Esophagus squamous epithelium (tissue), 4 donors: ENCODE results near the gene CREB5.

Experiments used
- POLR2A ChIP-seq, 4 donors: fragments of 450-650 bp; IDR thresholded peaks; one replicate each; pipeline ENCODE4 v1.6.1; 2017; ENCODE audit warnings: antibody characterized with exemption in 4 of 4, mild to moderate bottlenecking in 4 of 4, moderate library complexity in 3 of 4
- TF ChIP-seq, protein P1 (sequence below), 6 experiments: fragments of 450-650 bp in 4 of 6; fragments of 200-600 bp in 2 of 6; sonication (generic) in 2 of 6; IDR thresholded peaks; one replicate each; pipeline ENCODE4 v1.5.1; 2016 to 2019; ENCODE audit warnings: antibody characterized with exemption in 6 of 6, mild to moderate bottlenecking in 4 of 6, moderate library complexity in 4 of 6

GRCh38 chr7:28530175-28530802 is 118.0 kb downstream of the CREB5 start:
- TF ChIP-seq, protein P1, sequence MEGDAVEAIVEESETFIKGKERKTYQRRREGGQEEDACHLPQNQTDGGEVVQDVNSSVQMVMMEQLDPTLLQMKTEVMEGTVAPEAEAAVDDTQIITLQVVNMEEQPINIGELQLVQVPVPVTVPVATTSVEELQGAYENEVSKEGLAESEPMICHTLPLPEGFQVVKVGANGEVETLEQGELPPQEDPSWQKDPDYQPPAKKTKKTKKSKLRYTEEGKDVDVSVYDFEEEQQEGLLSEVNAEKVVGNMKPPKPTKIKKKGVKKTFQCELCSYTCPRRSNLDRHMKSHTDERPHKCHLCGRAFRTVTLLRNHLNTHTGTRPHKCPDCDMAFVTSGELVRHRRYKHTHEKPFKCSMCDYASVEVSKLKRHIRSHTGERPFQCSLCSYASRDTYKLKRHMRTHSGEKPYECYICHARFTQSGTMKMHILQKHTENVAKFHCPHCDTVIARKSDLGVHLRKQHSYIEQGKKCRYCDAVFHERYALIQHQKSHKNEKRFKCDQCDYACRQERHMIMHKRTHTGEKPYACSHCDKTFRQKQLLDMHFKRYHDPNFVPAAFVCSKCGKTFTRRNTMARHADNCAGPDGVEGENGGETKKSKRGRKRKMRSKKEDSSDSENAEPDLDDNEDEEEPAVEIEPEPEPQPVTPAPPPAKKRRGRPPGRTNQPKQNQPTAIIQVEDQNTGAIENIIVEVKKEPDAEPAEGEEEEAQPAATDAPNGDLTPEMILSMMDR (IDR thresholded peaks at IDR 0.05), result no peak
- no peak for TF ChIP-seq POLR2A (IDR thresholded peaks at IDR 0.05)
